NCI-H345 treated with DMSO at 0.1 percent for 48 hours (cell line): ENCODE results near the gene CEP83.
"Not testable (repeated sequence)": the region's sequence is repeated elsewhere in the genome, so short reads cannot be mapped to it uniquely, and the experiment has no call there.

ENCODE experiments used
- DNase-seq: peaks from one replicate; lab custom pipeline; 2025; ENCODE audit not compliant: unreplicated experiment; lab: John Stamatoyannopoulos, UW

Gene CEP83

GRCh38 chr12:94380507-94380906 is 79.2 kb downstream of the CEP83 start:
- no peak for DNase-seq

- DNase-seq: no peak
Measured at GRCh38 chr12:94379479-94380113, 80.1 kb downstream of the CEP83 start.

DNA sequence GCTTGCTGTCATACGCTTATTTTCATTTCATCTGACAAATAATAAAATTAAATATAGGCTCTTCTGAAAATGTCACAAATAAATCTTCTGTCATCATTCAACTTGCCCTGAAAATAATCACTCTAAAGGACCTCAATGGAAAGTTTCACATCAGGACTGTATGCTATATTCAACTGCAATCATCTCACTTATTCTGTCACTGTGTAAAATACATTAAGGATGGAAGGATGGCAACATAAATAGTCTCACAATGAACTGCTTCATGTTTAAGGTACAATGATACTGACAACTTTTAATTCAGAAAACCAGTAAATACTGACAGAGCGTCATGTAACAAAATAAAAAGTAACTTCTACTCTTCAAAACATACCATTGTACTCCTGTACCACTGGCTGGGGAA is 82.1 kb downstream of the CEP83 start:
- no peak for DNase-seq

DNA sequence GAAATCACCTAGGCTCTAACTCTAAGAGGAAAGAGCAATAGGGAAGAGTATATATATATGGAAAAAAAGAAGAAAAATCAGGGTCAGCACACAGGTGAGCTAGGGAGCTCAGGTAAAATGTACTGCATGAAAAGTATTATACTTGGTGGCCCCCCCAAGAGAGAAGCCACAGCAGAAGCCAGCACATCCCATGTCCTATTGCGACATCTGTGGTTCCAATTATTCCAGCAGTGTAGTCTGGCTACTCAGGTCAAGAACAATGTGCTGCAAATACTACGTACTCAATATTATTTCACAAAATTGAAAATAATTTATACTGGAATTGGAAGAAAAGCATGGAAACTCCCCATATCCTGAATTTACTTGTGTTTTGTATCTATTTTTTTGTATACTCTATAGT is 85.5 kb downstream of the CEP83 start:
- DNase-seq: no peak

DNA sequence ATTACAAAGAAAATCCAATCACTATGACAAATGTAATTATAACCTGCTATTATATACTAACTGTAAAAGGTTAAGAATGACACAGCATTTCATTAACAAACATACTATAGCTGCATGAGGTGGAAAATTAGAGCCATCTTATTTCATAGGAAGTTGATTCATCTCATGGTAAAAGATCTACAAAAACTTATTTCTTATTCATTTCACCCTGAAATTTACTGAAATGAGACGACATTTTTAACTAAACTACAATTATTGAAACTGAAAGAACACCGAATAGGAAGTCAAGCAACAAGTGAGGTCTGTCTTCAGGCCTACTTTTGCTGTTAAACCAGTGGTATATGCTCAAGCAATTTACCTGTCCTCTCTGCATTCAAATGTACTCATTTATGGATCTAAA is 87.2 kb downstream of the CEP83 start:
- DNase-seq: no peak

- DNase-seq: no peak
Measured at GRCh38 chr12:94362653-94363052, 97.0 kb downstream of the CEP83 start.

DNA sequence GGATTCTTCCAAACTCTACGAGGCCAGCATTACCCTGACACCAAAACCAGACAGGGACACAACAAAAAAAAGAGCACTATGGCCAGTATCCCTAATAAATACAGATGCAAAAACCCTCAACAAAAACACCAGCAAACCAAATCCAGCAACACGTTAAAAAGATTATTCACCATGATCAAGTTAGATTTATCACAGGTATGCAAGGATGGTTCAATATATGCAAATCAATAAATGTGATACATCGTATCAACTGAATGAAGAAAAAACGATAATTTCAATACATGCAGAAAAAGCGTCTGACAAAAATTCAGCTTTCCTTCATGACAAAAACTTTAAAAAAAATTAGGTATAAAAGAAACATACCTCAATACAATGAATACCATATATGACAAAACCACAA is 99.9 kb downstream of the CEP83 start:
- DNase-seq: no peak

- DNase-seq: no peak
Measured at GRCh38 chr12:94353130-94353529, 106.5 kb downstream of the CEP83 start.

- DNase-seq: no peak
Measured at GRCh38 chr12:94340573-94340972, 119.1 kb downstream of the CEP83 start.

DNA sequence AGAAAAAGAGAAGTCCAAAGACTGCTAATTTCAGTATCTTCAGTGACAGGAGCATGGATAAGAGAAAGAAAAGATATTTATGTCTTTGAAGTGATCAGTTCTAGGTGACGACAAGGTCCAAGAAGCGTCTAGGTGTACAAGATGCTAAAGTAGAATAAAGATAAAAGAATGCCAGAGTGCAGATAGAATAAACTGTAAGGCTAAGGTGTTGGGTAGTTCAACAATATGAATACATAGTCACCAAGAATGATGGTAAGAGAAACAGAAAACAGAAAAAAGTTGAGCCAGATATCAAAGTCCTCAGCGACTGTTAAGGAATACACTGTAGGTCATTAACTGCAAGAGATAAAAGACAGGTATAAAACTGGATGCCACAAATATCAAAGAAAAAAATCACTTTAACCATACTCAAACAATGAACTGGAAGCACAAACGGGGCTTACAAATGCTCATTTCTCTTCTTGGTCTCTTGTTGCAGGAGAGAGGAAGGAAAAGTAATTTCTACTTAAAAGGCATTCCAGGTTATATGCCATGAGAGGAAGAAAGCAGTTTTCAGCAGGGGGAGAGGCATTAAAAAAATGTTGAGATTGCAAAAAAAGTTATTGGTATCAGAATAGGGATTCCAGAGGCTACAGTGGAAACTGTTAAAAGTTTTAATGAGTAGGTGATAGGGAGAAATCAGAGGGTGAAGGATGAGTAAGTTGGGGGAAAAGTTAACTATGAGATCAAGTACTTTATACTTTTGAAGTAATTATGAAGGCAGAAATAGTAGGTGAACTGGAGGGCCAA is 121.5 kb downstream of the CEP83 start:
- no peak for DNase-seq

GRCh38 chr12:94336211-94336925 is 123.3 kb downstream of the CEP83 start:
- no peak for DNase-seq

GRCh38 chr12:94333396-94333795 is 126.3 kb downstream of the CEP83 start:
- no peak for DNase-seq

DNA sequence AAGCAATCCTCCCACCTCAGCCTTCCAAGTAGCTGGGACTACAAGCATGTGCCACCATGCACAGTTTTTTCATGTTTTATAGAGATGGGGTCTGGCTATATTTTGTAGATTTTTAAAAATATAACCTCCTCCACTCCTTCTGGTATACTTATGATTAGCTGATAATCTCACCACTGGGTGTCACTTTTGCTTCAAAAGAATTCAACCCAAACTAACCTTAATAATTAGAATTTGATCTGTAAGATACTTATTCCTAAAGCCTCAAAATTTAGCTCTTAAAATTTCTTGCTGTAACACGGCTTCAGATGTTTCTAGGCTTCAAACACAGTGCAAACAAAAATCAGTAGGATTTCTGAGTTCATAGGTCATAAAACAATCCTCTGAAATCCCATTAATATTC is 130.3 kb downstream of the CEP83 start:
- no peak for DNase-seq

DNA sequence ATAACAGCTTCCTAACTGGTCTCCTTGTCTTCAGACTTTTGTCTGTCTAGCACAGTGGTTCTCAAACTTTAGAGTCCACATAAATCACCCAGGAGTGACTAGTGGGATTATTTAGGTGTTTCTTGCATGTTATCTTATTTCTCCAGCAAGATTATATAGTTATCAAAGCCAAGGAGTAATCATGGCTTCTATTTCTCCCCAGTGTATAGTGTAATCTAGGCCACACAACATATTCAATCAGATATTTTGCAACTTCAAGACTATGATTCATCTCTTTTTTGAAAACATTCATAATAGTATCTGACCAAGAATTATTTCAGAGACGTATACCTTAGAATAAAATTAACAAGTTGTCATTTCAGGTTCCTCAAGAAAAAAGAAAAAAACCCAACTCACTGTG is 131.9 kb downstream of the CEP83 start:
- no peak for DNase-seq

DNA sequence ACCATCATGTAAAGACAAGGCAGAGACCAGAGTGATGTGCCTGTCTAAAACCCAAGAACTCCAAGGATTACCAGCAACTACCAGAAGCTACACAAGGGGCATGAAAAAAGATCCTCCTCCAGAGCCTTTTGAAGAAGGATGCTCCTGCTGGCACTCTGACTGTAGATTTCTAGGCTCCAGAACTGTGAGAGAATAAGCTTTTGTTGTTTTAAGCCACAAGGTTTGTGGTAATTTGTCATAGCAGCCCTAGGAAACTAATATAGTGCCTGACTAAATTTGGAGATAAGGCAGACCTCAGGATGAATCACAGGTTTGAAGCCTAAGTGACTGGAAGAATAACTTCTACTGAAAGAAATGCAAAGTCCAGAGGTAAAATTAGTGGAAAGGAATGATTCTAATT is 132.9 kb downstream of the CEP83 start:
- DNase-seq: no peak

DNA sequence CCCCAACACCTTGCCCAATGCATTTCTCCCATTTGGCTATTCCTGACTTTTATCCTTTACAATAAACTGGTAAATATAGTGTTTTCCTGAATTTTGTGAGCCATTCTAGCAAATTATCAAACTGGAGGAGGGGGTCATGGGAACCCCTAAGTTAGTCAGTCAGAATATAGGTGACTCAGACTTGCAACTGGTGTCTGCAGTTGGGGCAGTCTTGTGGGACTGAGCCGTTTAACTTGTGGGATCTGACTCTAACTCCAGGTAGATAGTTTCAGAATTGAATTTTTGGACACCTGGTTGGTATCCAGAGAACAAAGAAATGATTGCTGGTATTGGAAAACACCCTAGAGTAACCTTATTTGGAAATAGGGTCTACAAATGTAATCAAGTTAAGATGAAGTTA is 133.4 kb downstream of the CEP83 start:
- no peak for DNase-seq

- no peak for DNase-seq
Measured at GRCh38 chr12:94322346-94322745, 137.3 kb downstream of the CEP83 start.

- DNase-seq: no peak
Measured at GRCh38 chr12:94320109-94320508, 139.6 kb downstream of the CEP83 start.

DNA sequence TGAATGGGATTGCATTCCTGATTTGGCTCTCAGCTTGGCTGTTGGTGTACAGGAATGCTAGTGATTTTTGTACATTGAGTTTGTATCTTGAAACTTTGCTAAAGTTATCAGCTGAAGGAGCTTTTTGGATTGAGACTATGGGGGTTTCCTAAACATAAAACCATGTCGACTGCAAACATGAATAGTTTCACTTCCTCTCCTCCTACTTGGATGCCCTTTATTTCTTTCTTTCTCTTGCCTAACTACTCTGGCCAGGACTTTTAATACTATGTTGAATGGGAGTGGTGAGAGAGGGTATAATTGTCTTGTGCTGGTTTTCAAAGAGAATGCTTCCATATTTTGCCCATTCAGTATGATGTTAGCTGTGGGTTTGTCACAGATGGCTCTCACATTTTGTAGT is 141.5 kb downstream of the CEP83 start:
- DNase-seq: no peak

DNA sequence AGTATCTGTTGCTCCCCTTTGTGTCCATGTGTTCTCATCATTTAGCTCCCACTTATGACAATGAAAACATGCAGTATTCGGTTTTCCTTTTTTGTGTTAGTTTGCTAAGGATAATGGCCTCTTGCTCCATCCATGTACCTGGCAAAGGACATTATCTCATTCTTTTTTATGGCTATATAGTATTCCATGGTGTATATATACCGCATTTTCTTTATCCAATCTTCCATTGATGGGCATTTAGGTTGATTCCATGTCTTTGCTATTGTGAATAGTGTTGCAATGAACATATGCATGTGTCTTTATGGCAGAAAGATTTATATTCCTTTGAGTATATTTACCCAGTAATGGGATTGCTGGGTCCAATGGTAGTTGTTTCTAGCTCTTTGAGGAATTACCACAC is 143.1 kb downstream of the CEP83 start:
- DNase-seq: not testable (repeated sequence)

GRCh38 chr12:94312378-94312777 is 147.3 kb downstream of the CEP83 start:
- no peak for DNase-seq

GRCh38 chr12:94309373-94309772 is 150.3 kb downstream of the CEP83 start:
- DNase-seq: no peak
